ENCODE results near the gene NPIPA5.
"Not testable (repeated sequence)": the region's sequence is repeated elsewhere in the genome, so short reads cannot be mapped to it uniquely, and the experiment has no call there.

GRCh38 chr16:15400314-15400713 is 22.2 kb upstream of the NPIPA5 start:
- TF ChIP-seq POLR2A, POLR2AphosphoS5 (IDR thresholded peaks at IDR 0.05; ENCODE audit: low read depth, low read length): not testable (repeated sequence)

All from GM12892 (cell line).